Right cardiac atrium (tissue), 5 donors: ENCODE results near the gene STPG4. TPM values are rescaled to one million over a fixed set of nuclear protein-coding genes. Genes with fewer than 3 reads are reported as not detected.
A peak's percentile ranks its signal among the peaks of the same experiment; 100 is the strongest.
"Not testable (repeated sequence)": the region's sequence is repeated elsewhere in the genome, so short reads cannot be mapped to it uniquely, and the experiment has no call there.

Experiments used
- ATAC-seq, 2 donors: fragments of 200-7000 bp; cut with Tn5 transposase; one replicate each; pipeline versions ENCODE4 v1.8.0 to v1.9.1; 2020; ENCODE audit warnings: moderate library complexity in 2 of 2, mild to moderate bottlenecking in 1 of 2
- DNase-seq, 3 donors: peaks; one replicate each; pipeline ENCODE4 v3.0.0-alpha.2; 2020
- H3K27ac ChIP-seq: one replicate; pipeline ENCODE4 v1.5.1; 2013; ENCODE audit warnings: mild to moderate bottlenecking, low read length, control low read depth, moderate library complexity
- H3K27me3 ChIP-seq: one replicate; pipeline ENCODE4 v1.6.1; 2013; ENCODE audit not compliant: control insufficient read depth, insufficient read depth
- H3K4me1 ChIP-seq: one replicate; pipeline ENCODE4 v1.6.1; 2013; ENCODE audit warnings: low read length; ENCODE audit not compliant: control insufficient read depth, insufficient read depth
- H3K4me3 ChIP-seq: one replicate; pipeline ENCODE4 v1.5.1; 2013; ENCODE audit warnings: low read length, control low read depth
- H3K9me3 ChIP-seq: one replicate; pipeline ENCODE4 v1.6.1; 2013; ENCODE audit warnings: low read length; ENCODE audit not compliant: control insufficient read depth
- WGBS: extraction: QIAGEN DNeasy Blood & Tissue Kit; methylation state at CpG from one replicate; pipeline ENCODE4 v1.1.7; 2013; 5-methylcytosine and 5-hydroxymethylcytosine counted together
- intact Hi-C, 4 donors: fragments of 100-400 bp; cut with DNase I; formaldehyde crosslinking; loops; one replicate each; pipeline versions ENCODE4 v1.11.0 to v1.14.0; 2022 to 2023
- polyA plus RNA-seq: library from polyadenylated mRNA; stranded (reverse); fragments of 200-250 nt; gene quantifications from one replicate; pipeline ENCODE4 v1.2.3, GENCODE V29; 2013
- total RNA-seq, 4 donors: library from RNA; stranded (reverse); fragmentation: NEBNext Ultra II Directional; extraction: Animal tissue kit (Norgen Biotek cat#: 25700); gene quantifications; one replicate each; pipeline ENCODE4 v1.2.1, GENCODE V29; 2021
- donor health status: healthy with polysubstance abuse.
- donor health status: DM: no; HTN: yes; CAD: no.
- donor health status: DM: no; HTN: no; CAD: no.
- donor health status: DM: no; HTN: yes; CAD: no; lungs with severe emphysema.
- donor health status: DM: yes; HTN: yes; CAD: no.

Gene STPG4
- total and polyA plus RNA-seq, 5 donors = 0.20 to 0.29 TPM; not detected in 3

DNA sequence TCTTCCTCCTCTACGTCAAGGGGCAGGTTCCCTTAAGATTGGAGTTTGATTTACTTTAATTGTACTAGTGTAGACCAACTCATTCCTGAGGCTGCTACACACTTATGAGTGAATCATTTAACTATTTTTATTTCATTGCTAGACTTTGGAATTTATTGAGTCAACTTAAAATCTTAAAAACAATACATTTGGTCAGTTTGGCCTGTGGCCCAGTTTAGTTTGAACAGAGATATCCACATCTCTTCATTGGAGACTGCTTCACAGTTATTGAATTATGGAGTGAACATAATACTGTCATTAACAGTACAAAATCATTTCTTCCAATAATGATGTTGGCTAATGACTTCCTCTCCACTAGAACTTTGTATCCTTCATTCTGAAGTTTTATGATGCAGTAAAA lies 34.5 kb upstream of the STPG4 start:
- peaks cover 8% of the 10 kb centered on the region for H3K4me1 ChIP-seq
- no peaks in the 10 kb centered on the region for H3K9me3 ChIP-seq
- ATAC-seq = no peak
- intact Hi-C loops = no loop called here
- no peak overlapping the region for H3K27ac ChIP-seq
- H3K4me3 ChIP-seq = no peak overlapping the region
- 95% methylated on average over 1 of the region's 1 CpG for WGBS
- H3K27me3 ChIP-seq = no peaks in the 10 kb centered on the region
- DNase-seq = no peak

DNA sequence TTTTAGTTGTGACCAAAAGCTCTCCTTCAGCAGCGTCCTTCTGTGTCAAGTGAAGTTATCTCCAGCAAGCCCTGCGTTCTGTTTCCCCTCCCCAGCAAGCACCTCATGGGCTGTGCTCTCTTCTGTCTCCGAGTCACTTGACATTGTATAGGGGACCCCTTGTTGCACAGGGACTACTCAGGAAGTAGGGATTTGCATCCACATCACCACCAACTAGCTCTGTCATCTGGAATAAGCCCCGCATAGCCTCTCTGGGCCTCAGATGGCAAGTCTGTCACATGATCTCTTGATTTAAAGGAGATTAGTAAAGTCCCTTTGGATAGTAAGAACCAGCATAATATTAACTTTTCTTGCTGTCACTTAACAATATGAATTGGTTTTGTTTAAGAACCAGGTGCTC lies 32.0 kb upstream of the STPG4 start:
- H3K4me1 ChIP-seq = peaks cover 3% of the 10 kb centered on the region
- DNase-seq (no peak), ATAC-seq (no peak)
- H3K27ac ChIP-seq = no peak overlapping the region
- intact Hi-C loops = no loop called here
- H3K9me3 ChIP-seq = no peaks in the 10 kb centered on the region
- no peaks in the 10 kb centered on the region for H3K27me3 ChIP-seq
- H3K4me3 ChIP-seq = no peak overlapping the region
- 90% methylated on average over 4 of the region's 4 CpGs for WGBS

DNA sequence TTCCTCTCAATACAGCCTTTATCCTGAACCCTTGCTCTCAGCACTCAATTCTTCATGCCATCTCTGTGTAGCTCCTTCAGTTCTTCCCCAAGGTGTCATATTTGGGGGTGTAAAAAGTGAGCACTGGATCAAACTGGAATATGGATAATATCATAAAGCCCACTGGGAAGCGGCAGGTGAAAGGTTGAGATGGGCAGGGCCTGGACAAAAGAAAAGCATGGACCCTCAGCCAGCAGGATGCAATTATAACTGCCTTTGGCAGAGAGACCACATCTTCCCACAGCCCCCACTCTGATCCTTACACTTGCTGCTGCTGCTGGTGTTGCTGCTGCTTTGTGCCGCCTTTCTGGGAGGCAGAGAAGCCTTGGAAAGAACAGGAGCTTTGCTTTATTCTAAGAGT lies 31.2 kb upstream of the STPG4 start:
- Histone ChIP-seq H3K4me1 (peaks cover under 1% of the 10 kb centered on the region), H3K9me3 (no peaks in the 10 kb centered on the region), H3K4me3 (no peak overlapping the region), H3K27ac (no peak overlapping the region), H3K27me3 (no peaks in the 10 kb centered on the region)
- DNase-seq = no peak
- no peak for ATAC-seq
- whole genome bisulfite sequencing = 96% methylated on average over 2 of the region's 2 CpGs
- intact Hi-C loops = no loop called here

DNA sequence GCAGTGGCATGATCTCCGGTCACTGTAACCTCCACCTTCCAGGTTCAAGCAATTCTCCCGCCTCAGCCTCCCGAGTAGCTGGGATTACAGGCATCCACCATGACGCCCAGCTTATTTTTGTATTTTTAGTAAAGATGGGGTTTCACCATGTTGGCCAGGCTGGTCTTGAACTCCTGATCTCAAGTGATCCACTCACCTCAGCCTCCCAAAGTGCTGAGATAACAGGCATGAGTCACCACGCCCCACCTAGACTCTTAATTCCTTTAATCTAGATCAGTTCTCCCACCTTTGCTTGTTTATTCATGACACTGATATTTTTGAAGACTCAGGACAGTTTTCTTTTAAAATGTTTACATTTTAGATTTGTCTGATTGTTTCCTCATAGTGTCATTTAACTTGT lies 30.0 kb upstream of the STPG4 start:
- H3K9me3 ChIP-seq, ATAC-seq, DNase-seq, H3K4me1 ChIP-seq, H3K27ac ChIP-seq, H3K27me3 ChIP-seq, H3K4me3 ChIP-seq, intact Hi-C loops: not testable (repeated sequence)
- 77% methylated on average over 5 of the region's 5 CpGs for WGBS

DNA sequence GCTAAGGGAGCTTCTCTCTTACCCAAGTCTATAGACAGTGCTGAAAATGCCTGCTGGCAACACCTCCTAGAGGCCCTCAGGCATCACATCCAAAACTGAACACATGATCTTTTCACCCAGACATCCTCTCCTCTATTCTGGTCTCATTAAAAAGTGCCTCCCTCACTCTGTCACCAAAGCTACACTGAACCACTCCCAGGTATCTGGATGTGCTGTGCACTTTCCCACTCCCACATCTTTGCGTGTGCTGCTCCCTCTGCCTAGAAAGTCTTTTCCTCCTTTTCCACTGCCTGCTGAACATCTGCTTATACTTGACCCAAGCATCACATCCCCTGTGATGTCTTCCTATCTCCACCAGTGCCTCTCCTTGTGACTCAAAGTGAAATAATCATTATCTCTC lies 26.1 kb upstream of the STPG4 start:
- H3K27ac ChIP-seq = no peak overlapping the region
- 91% methylated on average over 1 of the region's 1 CpG for WGBS
- H3K4me3 ChIP-seq = no peak overlapping the region
- ATAC-seq (no peak), DNase-seq (no peak)
- no peaks in the 10 kb centered on the region for H3K27me3 ChIP-seq
- H3K9me3 ChIP-seq = no peaks in the 10 kb centered on the region
- intact Hi-C loops = no loop called here
- H3K4me1 ChIP-seq = no peaks in the 10 kb centered on the region

DNA sequence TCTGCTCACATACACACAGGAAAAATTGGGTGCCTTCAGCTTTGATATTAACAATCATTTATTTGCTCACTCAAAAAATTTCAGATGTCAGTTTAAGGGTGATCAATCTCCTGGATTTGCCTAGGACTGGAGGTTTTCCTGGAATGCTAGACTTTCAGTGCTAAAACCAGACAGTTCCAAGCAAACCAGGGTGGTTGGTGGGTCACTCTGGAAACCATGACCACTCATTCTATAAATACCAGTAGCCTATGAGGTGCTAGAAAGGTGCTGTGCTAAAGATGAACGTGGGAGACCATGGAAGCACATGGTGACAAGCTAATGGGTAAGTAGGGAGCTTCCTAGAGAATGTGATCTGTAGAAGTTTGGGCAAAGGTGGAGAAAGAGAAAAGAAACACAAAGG lies 25.4 kb upstream of the STPG4 start:
- Histone ChIP-seq H3K4me1 (no peaks in the 10 kb centered on the region), H3K27ac (no peak overlapping the region), H3K9me3 (no peaks in the 10 kb centered on the region), H3K27me3 (no peaks in the 10 kb centered on the region), H3K4me3 (no peak overlapping the region)
- intact Hi-C loops = no loop called here
- ATAC-seq = no peak
- WGBS = 83% methylated on average over 1 of the region's 1 CpG
- no peak for DNase-seq

DNA sequence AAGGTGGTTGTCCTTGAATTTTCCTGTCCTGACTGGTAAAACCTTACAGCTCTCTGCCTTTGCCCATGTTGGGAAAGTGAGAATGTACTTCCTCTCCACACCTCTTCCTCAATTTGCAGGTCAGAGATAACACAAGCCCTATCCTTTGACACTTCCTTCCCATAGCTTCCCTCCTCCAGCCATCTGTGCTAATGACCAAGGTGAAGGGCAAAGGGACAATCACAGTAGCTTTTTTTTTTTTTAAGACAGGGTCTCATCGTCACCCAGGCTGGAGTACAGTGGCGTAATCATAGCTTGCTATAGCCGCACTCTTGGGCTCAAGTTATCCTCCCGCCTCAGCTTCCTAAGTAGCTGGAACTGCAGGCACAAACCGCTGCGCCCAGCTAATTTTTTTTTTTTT lies 24.3 kb upstream of the STPG4 start:
- H3K4me1 ChIP-seq = no peaks in the 10 kb centered on the region
- no peak overlapping the region for H3K4me3 ChIP-seq
- DNase-seq (no peak), ATAC-seq (no peak)
- intact Hi-C loops = no loop called here
- 82% methylated on average over 6 of the region's 6 CpGs for WGBS
- H3K27ac ChIP-seq = no peak overlapping the region
- H3K27me3 ChIP-seq = no peaks in the 10 kb centered on the region
- H3K9me3 ChIP-seq = no peaks in the 10 kb centered on the region

DNA sequence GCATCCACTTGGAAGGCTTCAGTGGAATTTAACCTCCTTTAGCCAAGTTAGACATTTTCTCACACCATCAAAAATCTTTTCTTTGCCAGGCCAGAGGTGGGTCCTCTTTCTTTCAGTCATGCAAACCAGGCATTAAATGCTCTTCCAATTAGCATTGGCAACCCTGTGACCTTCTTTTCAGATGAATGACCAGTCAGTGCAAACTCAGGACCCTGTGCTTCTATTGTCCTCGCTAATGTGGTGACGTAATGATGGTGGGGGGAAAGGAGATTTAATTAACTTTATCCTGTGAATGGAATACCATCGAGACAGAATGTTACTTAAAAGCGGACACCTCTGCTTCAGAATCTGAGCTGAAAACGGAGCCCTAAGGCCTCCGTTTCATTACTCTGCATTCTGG lies 23.2 kb upstream of the STPG4 start:
- WGBS = 92% methylated on average over 6 of the region's 6 CpGs
- H3K27me3 ChIP-seq = no peaks in the 10 kb centered on the region
- no peaks in the 10 kb centered on the region for H3K9me3 ChIP-seq
- H3K4me3 ChIP-seq = no peak overlapping the region
- DNase-seq (no peak), ATAC-seq (no peak)
- no peaks in the 10 kb centered on the region for H3K4me1 ChIP-seq
- H3K27ac ChIP-seq = no peak overlapping the region
- intact Hi-C loops = no loop called here

DNA sequence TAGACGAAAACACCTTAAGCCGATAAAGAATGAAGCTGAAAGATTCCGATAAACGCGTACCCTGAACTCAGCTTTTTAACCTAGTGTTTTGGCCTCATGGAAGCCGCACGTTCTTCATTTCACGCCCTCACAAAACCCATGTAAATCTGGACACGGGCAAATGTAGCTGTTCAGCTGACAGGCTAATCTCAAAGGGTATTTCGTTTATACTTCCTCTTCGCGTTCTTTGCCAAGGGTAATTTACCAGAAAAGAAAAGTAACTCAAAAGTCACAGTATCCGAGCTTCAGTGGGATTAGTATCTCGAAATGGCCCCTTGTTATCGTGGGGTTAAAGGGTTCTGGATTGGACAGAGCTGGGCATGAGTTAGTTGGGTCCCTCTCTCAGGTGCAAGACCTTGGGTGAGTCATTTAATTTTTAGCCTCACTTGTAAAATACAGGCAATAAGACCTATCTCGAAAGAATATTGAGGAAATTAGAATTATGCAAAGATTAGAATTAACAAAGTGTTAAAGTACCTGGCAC lies 22.0 kb upstream of the STPG4 start:
- H3K4me3 ChIP-seq = peak overlapping the region; percentile 88
- H3K27me3 ChIP-seq = no peaks in the 10 kb centered on the region
- DNase-seq (no peak), ATAC-seq (peak in 1 of 2 donors; percentile 1)
- H3K27ac ChIP-seq = peak overlapping the region; percentile 99
- intact Hi-C loops = no loop called here
- 12% methylated on average over 16 of the region's 16 CpGs for WGBS
- no peaks in the 10 kb centered on the region for H3K9me3 ChIP-seq
- no peaks in the 10 kb centered on the region for H3K4me1 ChIP-seq

DNA sequence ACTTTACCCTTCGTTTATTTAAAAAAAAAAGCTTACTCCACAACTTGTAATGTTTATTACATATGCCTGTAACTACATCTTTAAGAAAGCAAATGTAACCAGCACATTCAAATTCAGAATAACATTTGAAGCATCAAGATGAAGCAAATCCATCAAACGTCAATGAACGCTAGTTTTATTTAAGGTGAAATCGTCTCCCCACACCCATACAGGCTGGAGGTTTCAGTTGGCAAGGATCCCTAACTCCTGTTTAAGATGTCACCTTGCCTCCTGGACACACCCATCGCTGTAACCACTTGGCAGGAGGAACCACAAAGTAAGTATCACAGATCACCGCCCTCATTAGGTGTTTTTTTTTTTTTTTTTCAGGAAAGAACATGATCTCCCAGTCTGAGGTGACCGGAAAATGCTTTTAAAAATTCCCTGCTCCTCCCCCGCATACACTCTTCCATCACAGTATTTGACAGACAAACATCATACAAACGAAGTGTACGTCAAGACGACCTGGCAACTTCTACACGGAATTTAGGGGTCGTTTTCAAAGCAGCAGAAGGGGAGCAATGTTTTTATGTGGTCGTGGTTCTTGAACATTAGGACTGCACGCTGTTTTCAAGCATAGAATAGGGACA lies 19.7 kb upstream of the STPG4 start:
- peak overlapping the region; percentile 96 for H3K27ac ChIP-seq
- WGBS = under 1% methylated on average over 15 of the region's 15 CpGs
- H3K4me1 ChIP-seq = no peaks in the 10 kb centered on the region
- H3K4me3 ChIP-seq = peak overlapping the region; percentile 88
- peak in 2 of 3 donors; percentile 32 to 66 for DNase-seq
- intact Hi-C loops = no loop called here
- H3K27me3 ChIP-seq = no peaks in the 10 kb centered on the region
- H3K9me3 ChIP-seq = no peaks in the 10 kb centered on the region
- ATAC-seq = peak in 1 of 2 donors; percentile 20

DNA sequence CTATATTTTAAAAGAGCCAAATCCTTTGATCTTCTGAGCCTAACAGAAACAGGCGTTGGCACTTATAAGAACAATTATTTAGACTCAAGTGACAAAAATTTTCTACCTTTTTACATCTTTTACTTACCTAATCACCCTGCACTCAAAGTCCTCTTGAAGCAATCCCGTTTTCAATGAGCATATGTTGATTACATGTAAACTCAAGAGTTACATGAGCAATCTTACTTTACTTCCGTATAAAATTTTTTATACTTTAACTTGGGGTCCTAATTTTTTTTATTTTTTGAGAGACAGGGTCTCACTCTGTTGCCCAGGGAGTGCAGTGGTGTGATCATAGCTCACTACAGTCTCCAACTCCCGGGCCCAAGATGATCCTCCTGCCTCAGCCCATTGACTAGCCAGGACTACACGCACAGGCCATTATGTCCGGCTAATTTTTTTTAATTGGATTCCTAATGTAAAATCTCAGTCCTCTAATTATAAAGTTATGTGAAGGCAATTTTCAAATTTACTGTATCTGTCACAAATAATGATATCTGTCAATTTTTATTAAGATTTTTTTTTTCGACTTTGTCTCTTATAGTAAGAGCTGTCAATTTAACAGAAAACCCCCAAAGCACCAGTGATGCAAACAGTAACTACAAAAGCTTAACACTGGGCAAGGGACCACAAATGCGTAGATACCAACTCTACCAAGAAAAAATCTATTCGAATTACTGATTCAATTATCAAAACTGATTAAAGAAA lies 19.1 kb upstream of the STPG4 start:
- Histone ChIP-seq H3K4me1 (no peaks in the 10 kb centered on the region), H3K27ac (no peak overlapping the region), H3K4me3 (peak overlapping the region; percentile 88), H3K27me3 (no peaks in the 10 kb centered on the region), H3K9me3 (no peaks in the 10 kb centered on the region)
- WGBS = 21% methylated on average over 9 of the region's 9 CpGs
- ATAC-seq = no peak
- DNase-seq = peak in 1 of 3 donors; percentile 55
- intact Hi-C loops = no loop called here
